ENCODE results near the gene FLOT2. TPM values are rescaled to one million over a fixed set of nuclear protein-coding genes. Genes with fewer than 3 reads are reported as not detected.

The FLOT2 gene
- total RNA-seq, 4 donors from 2014 or later, result 15.3 to 37.9 (median 28.4) TPM

GRCh38 chr17:28871056-28871579, 26.4 kb downstream of the FLOT2 start:
- in situ Hi-C loops (cut with MboI; ENCODE audit: low sequenced_read_pairs in 4 of 4) (loop anchor here in 1 of 4 donors (25.0 kb wide), 1 partner anchor 109 kb away; no protein-coding TSS in a partner anchor), intact Hi-C loops (cut with DNase I; ENCODE audit: low total_unique reads) (no loop called here)
- no peaks in the 10 kb centered on the region for H3K27me3 ChIP-seq
- H3K4me3 ChIP-seq, result no peak overlapping the region
- H3K36me3 ChIP-seq, result no peaks in the 10 kb centered on the region
- ATAC-seq (no peak), DNase-seq (no peak)
- no peaks in the 10 kb centered on the region for H3K9me3 ChIP-seq
- TF ChIP-seq POLR2A (IDR thresholded peaks at IDR 0.05) (no peak), CTCF (IDR thresholded peaks at IDR 0.05 in 4 of 5, conservative IDR thresholded peaks at IDR 0.05 in 1 of 5) (no peak)
- H3K27ac ChIP-seq, result no peak overlapping the region
- H3K4me1 ChIP-seq, result no peaks in the 10 kb centered on the region

GRCh38 chr17:28867276-28867675, 30.3 kb downstream of the FLOT2 start:
- ATAC-seq (no peak), DNase-seq (no peak)
- no peaks in the 10 kb centered on the region for H3K9me3 ChIP-seq
- intact Hi-C loops (cut with DNase I; ENCODE audit: low total_unique reads) (no loop called here), in situ Hi-C loops (cut with MboI; ENCODE audit: low sequenced_read_pairs in 4 of 4) (loop anchor here in 1 of 4 donors (25.0 kb wide), 1 partner anchor 105 kb away; no protein-coding TSS in a partner anchor)
- H3K4me3 ChIP-seq, result no peak overlapping the region
- no peaks in the 10 kb centered on the region for H3K27me3 ChIP-seq
- no peak overlapping the region for H3K27ac ChIP-seq
- H3K4me1 ChIP-seq, result no peaks in the 10 kb centered on the region
- no peaks in the 10 kb centered on the region for H3K36me3 ChIP-seq
- TF ChIP-seq POLR2A (IDR thresholded peaks at IDR 0.05), result no peak
- no peak for TF ChIP-seq CTCF (IDR thresholded peaks at IDR 0.05 in 4 of 5, conservative IDR thresholded peaks at IDR 0.05 in 1 of 5)

GRCh38 chr17:28865946-28866752, 31.4 kb downstream of the FLOT2 start:
- in situ Hi-C loops (cut with MboI; ENCODE audit: low sequenced_read_pairs in 4 of 4), result loop anchor here in 1 of 4 donors (25.0 kb wide), 1 partner anchor 104 kb away; no protein-coding TSS in a partner anchor
- H3K27ac ChIP-seq, result no peak overlapping the region
- ATAC-seq, result no peak
- intact Hi-C loops (cut with DNase I; ENCODE audit: low total_unique reads), result no loop called here
- TF ChIP-seq POLR2A (IDR thresholded peaks at IDR 0.05) (no peak), CTCF (IDR thresholded peaks at IDR 0.05 in 4 of 5, conservative IDR thresholded peaks at IDR 0.05 in 1 of 5) (no peak)
- H3K27me3 ChIP-seq, result no peaks in the 10 kb centered on the region
- peaks cover 0 to 4% of the 10 kb centered on the region in 2 donors for H3K36me3 ChIP-seq
- no peaks in the 10 kb centered on the region for H3K9me3 ChIP-seq
- no peak overlapping the region for H3K4me3 ChIP-seq
- no peak for DNase-seq
- H3K4me1 ChIP-seq, result no peaks in the 10 kb centered on the region

- Histone ChIP-seq H3K27me3 (no peaks in the 10 kb centered on the region), H3K9me3 (no peaks in the 10 kb centered on the region), H3K27ac (no peak overlapping the region), H3K4me1 (no peaks in the 10 kb centered on the region), H3K4me3 (no peak overlapping the region), H3K36me3 (peaks cover 0 to 14% of the 10 kb centered on the region in 2 donors)
- ATAC-seq (no peak), DNase-seq (no peak)
- intact Hi-C loops (cut with DNase I; ENCODE audit: low total_unique reads), result no loop called here
- no peak for TF ChIP-seq POLR2A (IDR thresholded peaks at IDR 0.05)
- no peak for TF ChIP-seq CTCF (IDR thresholded peaks at IDR 0.05 in 4 of 5, conservative IDR thresholded peaks at IDR 0.05 in 1 of 5)
- in situ Hi-C loops (cut with MboI; ENCODE audit: low sequenced_read_pairs in 4 of 4), result loop anchor here in 1 of 4 donors (25.0 kb wide), 1 partner anchor 103 kb away; no protein-coding TSS in a partner anchor
Measured at GRCh38 chr17:28864991-28865849, 32.3 kb downstream of the FLOT2 start.

Data from gastrocnemius medialis (tissue), 4 donors.